HG02970 (cell line): Measurements from ENCODE around the gene CXCR5.

ENCODE experiments used
- ATAC-seq: cut with Tn5 transposase; IDR thresholded peaks from one replicate; pipeline ENCODE4 v1.9.1; 2021; ENCODE audit warnings: mild to moderate bottlenecking, moderate library complexity, moderate number of reproducible peaks; ENCODE audit not compliant: unreplicated experiment, low FRiP score

The CXCR5 gene

DNA sequence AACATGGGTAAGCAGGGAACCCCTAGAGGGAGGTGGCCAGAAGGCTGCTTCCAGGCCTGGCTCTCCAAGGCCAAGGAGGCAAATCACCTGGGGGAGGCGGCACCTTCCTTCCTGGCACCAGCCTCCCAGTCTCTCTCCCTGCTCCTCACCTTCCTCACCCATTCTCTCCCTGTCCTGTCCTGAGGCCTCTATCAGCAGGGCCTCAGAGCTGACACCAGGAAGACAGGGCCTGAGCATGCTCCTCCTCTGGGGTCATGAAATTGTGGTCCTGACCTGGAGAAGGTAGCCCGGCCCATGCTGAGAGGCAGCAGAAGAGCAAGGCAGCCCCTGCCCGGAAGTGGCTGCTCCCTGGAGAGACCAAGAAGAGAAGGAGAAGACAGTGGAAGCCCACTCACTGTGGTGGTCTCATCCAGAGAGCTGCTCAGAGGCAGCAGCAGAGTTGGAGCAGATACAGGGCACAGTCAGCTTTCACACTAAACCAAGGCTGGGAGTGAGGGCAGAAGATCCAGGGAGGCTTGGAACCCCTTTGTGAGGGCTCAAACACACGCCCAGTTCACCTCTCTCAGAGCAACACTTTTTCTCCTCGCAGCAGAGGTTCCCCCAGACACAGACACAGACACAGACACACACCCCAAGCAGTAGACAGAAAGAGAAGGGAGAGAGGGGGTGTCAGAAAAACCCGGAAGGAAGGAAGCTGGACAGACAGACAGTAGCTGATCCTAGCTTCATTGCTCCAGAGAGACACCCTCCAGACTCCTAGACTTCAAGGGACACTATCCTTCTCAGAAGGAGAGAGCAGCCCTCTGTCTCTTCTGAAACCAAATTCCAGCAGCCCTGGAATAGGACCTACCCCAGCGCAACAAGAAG, 40.3 kb downstream of the CXCR5 start:
- ATAC-seq = no peak

DNA sequence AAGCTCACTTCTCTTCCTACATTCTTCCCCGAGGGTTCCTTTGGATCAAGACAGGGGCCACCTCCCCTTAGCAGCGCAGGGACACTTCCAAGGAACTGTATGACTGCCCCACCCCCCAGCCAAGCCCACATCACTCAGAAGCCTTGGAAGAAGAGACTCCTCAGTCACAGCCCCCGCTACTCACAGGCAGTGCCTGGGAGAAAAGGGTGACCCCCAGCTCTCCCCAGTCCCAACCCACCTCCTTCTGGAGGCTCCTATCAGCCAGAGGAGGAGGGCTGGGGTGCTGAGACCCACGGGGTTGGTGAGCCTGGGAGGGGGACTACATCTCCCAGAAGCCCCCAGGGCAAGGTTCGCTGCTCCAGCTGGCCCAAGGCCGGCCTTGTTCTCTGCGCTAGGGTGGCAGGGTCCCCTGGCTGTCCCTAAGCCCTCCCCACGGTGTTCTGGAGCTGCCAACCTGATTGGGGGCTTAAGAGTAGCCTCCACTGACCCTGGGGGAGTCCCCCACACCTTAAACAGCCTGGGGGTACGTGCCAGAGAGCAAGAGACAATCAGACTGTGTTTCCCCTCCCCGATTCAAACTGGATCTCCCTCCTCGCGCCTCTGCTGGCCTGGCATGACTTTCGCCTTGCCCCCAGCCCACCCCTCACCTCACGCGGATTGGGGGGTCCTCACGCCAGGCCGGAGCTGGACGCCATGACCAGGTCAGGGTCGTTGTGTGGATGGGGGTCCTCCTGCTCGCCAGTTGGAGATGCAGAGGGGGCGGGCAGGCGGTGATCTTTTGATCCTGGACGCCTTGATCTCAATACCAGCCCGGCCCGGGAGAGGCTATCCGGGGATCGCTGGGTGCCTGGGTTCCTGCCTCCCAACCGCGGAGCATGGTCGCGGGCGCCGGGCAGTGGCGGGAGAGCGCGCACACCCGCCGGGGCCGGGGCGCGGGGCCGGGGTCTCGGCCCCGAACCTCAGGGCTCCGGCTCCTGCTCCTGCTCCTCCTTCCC, 41.2 kb downstream of the CXCR5 start:
- ATAC-seq = no peak

DNA sequence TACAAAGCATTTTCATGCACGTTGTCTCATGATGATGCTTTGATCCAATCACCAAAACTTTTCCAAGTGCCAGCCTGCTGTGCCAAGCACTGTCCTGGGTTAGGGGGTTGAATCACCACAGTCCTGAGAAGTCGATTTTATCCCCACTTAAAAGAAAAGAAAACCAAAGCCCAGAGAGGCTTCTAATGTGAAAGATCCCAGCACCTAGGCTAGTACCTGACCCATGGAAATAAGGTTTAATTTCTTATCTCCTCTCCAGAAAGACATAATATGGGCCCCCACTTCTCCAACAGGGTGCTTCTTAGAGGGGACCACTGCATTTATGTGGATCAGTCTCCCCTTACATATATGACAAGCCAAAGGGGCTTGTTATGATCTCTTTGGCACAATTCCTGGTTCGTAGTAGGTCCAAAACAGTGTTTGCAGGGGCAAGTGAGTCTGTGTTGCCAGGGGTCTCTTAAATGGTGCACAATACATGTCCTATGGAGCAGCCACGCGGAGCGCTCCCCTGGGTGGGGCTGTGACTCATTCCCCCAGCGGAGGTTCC, 43.9 kb downstream of the CXCR5 start:
- no peak for ATAC-seq

DNA sequence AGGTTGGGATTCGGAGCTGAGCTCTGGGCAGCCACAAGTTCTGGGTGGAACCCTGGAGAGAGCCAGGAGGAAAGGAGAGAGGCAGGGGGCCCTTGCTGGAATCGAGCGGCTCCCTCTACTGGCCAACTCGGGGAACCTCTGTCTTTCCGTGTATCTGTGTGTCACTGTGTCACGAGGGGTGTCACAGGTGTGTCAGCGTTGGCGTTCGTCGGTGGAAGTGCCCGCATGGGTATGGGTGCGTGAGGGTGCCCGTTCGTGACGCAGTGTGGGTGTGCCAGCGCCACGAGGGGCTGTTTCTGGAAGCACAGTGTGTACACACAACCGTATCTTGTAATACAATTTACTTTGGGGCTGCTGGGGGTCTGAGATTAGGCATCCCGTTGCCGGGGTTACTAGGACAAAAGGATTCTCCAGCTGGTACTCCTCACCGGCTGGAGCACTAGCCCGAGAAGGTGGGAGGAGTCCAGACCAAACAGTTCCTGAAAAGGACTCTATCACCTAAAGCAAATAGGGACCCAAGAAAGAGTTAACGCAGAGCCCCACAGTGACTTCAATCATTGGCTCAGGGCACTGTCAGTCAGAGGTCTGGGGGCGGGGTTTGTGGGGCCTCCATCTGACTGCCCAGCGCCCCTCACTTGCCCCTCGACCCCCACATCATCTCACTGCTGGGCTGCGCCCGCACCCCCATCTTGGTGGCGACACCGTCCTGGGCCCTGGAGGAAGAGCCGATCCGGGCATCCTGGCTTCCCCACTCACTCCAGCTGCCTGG, 44.6 kb downstream of the CXCR5 start:
- ATAC-seq = peak; percentile 31

DNA sequence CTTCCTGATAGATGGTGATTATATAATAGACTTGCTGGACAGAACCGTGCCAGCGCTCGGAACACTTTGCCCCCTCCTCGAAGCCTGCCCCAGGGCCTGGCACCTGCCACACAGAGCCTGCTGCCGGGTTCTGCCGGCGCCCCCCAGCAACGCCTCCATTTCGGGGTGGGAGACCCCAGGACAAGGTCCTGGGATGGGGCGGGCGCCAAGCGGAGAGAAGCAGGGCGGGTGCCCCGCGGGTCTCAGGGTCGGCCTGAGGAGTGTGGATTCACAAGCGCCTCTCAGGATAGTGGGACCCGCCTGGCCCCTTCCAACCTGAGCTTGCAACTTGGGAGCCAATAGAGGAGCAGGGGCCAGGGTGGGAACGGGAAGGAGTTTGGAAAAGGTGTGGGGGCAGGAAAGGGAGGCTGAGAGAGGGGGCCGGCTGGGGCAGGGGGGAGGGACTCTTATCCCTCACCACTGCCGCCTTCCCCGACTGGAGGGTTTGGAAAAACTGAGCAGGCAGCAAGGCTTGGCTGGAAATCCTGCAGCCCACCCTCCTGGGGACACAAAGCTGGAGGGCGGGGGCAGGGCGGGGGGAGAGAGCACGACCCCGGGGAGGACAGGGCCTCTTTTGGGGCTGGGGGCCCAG, 45.3 kb downstream of the CXCR5 start:
- no peak for ATAC-seq

DNA sequence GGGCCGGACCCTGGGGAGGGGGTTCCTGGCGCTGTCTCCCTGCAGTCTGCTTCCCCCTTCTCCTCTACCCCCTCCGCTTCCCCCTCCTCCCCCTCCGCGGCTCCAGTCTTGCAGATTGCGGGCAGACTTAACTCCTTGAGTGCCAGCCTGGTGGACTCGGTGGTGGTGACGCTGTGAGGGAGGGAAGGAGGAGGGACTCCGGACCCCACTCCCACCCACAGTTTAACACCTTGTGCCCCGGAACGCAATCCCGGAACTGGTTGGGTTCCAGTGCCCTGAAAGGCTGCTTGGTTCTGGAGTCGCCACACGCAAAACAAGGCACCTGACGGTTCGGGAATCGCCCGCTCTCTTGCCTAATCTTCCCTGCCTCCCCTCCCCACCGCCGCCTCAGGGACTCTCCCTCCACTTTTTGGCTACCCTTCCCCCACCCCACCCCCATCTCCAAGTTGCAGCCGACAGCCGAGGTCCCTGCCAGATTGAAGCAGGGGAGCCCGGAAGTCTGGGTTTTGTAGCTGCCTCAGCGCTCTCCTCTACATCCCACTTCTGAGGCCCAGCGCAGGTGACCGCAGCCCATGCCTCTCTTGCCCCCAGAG, 45.9 kb downstream of the CXCR5 start:
- no peak for ATAC-seq

DNA sequence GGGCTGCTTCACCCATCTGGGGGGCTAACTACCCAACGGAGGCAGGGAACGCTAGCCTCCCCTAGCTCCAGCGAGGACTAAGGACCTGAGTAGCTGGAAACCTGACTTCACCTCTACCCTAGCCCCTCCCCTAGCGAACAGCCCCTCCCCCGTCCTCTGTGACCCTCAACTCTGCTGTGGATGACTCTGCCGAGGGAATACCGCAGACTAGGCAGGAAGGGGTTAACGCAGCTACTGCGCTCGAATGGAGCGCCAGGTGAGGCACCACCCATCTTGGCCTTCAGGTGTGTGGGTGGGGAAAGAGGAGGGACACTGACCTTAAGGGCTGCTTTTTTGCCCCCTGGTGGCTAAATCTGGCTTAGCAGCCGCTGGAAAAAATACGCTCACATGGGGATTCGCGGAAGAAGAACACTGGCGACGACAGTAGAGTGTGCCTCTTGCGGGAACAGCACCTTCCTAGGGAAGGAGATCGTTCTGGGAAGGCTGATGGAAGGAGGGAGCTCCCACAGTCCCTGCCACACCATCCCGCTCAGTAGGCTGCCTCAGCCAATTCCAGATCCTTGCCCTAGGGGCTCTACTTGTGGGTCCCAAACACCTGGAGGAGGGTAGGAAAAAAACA, 46.5 kb downstream of the CXCR5 start:
- no peak for ATAC-seq

DNA sequence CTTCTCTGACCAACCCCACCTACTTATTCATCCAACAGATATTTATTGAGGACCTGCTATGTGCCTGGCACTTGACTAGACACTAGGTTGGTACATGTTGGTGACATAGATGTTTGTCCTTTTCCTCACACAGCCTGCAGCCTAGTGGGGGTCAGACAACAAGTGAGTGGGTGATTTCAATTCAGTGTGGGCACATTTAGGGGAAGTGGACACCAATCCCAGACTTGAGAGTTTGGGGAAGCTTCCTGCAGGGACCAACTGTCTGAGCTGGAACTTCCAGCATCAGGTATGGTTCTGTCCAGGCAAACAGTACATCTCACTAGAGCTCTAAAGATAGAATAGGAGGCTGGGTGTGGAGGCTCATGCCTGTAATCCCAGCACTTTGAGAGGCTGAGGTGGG, 47.9 kb downstream of the CXCR5 start:
- ATAC-seq = no peak

DNA sequence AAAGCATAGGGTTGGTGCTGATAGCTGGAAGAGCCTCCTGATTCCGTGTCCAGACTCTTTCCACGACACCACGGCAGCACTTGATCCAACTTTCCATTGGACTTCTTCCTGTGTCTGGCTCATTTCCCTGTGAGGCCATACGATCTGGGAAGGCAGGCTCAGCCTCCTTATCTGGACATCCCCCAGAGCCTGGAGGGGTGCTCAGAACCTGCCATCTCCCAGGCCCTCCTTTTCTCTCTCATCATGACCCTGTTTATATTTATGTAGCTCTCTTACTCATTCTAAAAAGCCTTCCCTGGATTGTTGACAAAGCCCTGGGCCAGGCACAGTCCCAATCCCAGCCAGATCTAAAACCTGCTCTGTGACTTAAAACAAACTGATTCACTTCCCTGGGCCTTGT, 49.8 kb downstream of the CXCR5 start:
- ATAC-seq = no peak

DNA sequence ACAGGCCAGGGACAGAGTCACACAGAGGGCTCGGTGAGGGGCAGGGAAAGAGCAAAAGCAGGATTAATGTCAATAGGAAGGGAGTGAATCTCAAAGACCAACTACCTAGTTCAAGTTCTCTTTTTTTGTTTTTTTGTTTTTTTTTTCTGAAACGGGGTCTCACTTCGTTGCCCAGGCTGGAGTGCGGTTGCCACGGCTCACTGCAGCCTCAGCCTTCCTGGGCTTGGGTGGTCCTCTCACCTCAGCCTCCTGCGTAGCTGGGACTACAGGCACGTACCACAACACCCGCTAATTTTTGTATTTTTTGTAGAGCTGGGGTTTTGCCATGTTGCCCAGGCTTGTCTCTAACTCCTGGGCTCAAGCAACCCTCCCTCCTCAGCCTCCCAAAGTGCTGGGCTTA, 51.7 kb downstream of the CXCR5 start:
- ATAC-seq = no peak

DNA sequence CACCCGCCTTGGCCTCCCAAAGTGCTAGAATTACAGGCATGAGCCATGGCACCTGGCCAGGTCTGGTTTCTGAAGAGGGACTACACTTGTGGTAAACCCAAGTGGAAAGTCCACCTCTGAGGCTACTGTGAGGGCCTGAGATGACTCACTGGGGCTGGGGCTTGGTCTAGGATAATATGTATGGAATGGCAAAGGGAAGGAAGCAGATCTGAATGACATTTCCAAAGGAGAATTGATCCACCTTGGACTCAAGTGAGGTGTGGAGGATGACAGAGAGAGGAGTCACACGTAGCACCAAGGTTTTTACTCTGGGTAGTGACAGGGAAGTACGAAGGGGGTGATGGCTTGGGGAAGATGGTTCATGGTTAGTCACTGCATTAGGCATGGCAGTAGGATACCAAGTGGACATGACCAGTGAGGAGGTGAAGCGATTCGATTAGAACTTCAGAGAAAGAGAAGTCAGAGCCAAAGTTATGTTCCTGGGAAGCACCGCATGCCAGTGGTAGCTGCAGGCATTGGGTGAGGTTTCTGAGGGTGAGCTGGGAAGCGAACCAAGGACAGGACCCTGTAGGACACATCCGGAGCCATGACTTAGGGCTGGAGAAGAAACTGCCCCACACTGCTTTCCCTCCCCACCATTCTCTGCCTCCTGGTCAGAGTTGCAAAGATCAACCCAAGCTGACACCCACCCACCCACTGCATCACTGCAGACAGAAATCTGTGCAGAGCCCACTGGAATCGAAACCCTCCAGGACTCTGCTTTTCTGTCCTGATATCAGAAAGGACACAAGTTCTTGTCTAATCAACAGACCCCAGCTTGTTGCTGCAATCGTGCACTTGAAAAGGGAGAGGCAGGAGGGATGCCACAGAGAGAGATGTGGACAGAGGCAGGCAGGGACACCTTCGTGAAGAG, 55.1 kb downstream of the CXCR5 start:
- no peak for ATAC-seq

DNA sequence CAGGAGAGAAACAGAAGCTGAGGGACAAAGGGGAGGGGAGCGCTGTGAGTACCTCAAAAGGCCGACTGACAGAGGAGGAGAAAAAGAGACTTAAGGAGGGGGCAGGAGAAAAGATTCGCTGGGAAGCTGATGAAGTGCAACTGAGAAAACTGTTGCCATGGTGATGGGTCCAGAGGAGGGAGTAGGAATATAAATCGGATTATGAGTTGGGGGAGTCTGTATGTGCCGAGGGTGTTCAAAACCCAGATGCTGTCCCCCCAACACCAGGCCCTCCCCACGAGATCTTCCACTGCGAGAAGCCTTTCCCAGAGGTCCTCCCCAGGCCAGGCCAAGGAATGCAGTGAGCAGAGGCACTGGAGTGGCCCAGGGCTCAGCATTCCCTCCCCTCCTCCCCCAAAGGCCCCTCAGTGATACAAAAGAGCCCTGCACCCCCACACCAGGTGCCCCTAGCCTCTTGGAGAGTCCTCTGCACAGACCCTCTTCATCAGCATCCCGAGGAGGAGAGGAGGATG, 55.8 kb downstream of the CXCR5 start:
- ATAC-seq = no peak

DNA sequence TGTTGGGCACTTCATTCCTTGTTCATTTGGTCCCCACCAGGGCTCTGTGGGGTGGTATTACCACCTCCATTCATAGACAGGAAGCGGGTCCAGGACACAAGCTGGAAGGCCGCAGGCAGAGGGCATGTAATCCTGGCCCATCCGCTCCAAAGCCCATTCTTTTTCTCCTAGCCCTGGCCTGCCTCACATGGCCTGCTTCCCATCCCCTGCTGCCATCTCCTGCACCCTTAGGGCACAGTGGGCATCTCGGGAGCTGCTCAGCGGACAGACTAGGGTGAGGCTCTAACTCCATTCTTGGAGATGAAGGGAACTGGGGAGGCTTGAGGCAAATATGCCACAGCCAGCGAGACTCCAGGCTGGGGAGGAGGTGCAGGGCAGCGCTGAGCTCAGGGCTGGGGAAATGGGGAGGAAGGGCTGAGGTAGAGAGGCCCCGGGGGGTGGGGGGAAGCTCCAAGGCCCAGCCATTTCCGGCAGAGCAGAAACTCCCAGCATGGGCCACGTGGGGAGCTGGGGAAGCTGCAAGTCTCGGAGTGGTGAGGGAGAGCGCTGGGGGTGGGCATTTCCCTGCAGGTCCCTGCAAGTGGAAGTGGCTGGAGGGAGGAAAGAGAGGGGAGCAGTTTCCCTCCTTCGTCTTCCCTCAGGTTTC, 56.4 kb downstream of the CXCR5 start:
- ATAC-seq = no peak

DNA sequence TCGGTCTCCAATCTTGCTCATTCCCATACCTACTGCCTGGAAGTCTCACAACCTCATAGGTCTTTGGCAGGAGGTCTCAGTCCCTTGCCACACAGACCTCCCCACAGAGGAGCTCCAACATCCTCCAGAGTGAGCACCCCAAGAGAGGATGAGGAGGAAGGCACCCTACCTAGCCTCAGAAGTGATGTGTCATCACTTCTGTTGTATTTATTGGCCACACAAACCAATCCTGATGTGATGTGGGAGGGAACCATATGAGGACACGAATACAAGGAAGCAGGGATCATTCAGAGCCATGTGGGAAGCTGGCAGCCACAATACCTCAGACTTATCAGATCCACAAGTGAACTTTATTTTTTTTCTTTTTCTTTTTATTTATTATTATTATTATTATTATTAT, 63.4 kb downstream of the CXCR5 start:
- ATAC-seq = no peak
